Measurements from ENCODE around the gene AGFG2.
"Not testable (repeated sequence)": the region's sequence is repeated elsewhere in the genome, so short reads cannot be mapped to it uniquely, and the experiment has no call there.

The AGFG2 gene

DNA sequence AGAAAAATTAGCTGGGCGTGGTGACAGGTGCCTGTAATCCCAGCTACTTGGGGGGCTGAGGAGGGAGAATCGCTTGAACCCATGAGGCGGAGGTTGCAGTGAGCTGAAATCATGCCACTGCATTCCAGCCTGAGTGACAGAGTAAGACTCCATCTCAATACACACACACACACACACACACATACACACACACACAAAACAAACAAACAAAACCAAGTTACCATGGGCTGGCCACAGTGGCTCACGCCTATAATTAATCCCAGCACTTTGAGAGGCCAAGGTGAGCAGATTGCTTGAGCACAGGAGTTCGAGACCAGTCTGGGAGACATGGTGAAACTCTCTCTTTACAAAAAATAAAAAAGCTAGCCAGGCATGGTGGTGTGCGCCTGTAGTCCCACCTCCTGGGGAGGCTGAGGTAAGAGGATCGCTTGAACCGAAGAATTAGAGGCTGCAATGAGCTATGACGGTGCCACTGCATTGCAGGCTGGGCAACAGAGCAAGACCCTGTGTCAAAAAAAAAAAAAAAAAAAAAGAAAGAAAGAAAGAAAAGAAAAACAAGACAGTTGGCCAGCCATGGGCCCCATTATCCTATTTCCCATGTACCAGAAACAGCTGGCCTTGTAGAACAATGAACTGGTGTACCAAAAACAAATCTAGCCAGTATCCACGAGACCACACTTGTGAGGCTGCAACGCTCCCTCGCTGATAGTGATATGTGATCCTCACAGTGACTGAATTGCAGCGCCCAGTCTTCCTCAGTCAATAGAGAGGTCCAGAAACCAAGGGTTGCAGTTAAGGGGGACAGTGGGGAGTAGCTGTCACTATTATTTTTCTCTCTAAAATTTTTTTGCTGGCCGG, 6.6 kb upstream of the AGFG2 start:
- no peaks in the 10 kb centered on the region for H3K4me1 ChIP-seq (ENCODE audit: insufficient read depth, low read length)
- no peaks in the 10 kb centered on the region for H3K9me3 ChIP-seq (ENCODE audit: low read length)
- no peaks in the 10 kb centered on the region for H3K36me3 ChIP-seq (ENCODE audit: insufficient read depth, low read length)
- no peaks in the 10 kb centered on the region for H3K27me3 ChIP-seq (ENCODE audit: insufficient read depth, low read length)
- no peak overlapping the region for H3K4me3 ChIP-seq (ENCODE audit: low read length)
- H2AFZ ChIP-seq (ENCODE audit: low read depth, low read length), result no peak overlapping the region

- not testable (repeated sequence) for H3K4me1 ChIP-seq (ENCODE audit: insufficient read depth, low read length); H3K36me3 ChIP-seq (ENCODE audit: insufficient read depth, low read length); H2AFZ ChIP-seq (ENCODE audit: low read depth, low read length); H3K9me3 ChIP-seq (ENCODE audit: low read length); H3K4me3 ChIP-seq (ENCODE audit: low read length); H3K27me3 ChIP-seq (ENCODE audit: insufficient read depth, low read length)
Observed at GRCh38 chr7:100535982-100536381, 3.0 kb upstream of the AGFG2 start.

DNA sequence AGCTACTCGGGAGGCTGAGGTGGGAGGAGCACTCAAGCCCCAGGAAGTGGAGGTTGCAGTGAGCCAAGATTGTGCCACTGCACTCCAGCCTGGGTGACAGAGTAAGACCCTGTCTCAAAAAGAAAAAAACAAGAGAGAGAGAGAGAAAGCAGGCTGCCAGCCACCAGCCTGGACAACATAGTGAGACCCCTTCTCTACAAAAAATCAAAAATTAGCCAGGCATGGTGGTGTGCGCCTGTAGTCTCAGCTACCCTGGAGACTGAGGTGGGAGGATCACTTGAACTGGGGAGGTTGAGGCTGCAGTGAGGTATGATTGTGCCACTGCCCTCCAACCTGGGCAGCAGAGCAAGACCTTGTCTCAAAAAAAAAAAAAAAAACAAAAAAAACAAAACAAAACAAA, 2.3 kb upstream of the AGFG2 start:
- not testable (repeated sequence) for H3K4me1 ChIP-seq (ENCODE audit: insufficient read depth, low read length); H3K4me3 ChIP-seq (ENCODE audit: low read length); H3K9me3 ChIP-seq (ENCODE audit: low read length); H2AFZ ChIP-seq (ENCODE audit: low read depth, low read length); H3K27me3 ChIP-seq (ENCODE audit: insufficient read depth, low read length); H3K36me3 ChIP-seq (ENCODE audit: insufficient read depth, low read length)

- H3K4me3 ChIP-seq (ENCODE audit: low read length), result peak overlapping the region; percentile 52
Observed at GRCh38 chr7:100538348-100538653, 702 bp upstream of the AGFG2 start.

DNA sequence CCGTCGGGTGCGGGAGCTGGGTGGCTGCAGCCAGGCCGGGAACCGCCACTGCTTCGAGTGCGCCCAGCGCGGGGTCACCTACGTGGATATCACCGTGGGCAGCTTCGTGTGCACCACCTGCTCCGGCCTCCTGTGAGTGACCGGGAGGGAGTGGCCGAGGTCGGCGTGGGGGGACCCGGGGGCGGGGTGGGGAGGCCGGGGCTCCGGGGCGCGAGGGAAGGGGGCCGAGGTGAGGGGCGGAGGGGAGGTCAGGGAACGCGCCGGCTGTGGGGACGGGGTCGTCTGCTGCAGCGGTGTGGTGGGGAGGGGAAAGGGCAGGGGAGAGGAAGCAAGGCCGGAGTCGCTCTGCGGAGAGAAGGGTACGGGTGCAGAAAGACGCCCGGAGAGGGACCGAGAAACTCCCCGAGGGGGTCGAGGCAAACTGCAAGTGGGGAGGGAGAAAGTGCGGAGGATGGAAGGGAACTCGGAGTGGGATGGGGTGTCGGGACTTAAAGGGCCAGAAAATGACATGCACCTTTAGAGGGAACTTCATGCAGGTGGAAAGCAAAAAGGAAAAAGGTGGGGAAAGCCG, 518 bp downstream of the AGFG2 start:
- Histone ChIP-seq H3K36me3 (ENCODE audit: insufficient read depth, low read length) (no peaks in the 10 kb centered on the region), H3K4me1 (ENCODE audit: insufficient read depth, low read length) (peaks cover 8% of the 10 kb centered on the region), H3K27me3 (ENCODE audit: insufficient read depth, low read length) (no peaks in the 10 kb centered on the region), H2AFZ (ENCODE audit: low read depth, low read length) (no peak overlapping the region), H3K9me3 (ENCODE audit: low read length) (no peaks in the 10 kb centered on the region), H3K4me3 (ENCODE audit: low read length) (peak overlapping the region; percentile 66)

More at GRCh38 chr7:100538348-100538653, 702 bp upstream of the AGFG2 start:
- Histone ChIP-seq H3K27me3 (ENCODE audit: insufficient read depth, low read length) (no peaks in the 10 kb centered on the region), H3K4me1 (ENCODE audit: insufficient read depth, low read length) (peaks cover 8% of the 10 kb centered on the region), H2AFZ (ENCODE audit: low read depth, low read length) (peak overlapping the region; percentile 62), H3K36me3 (ENCODE audit: insufficient read depth, low read length) (no peaks in the 10 kb centered on the region), H3K9me3 (ENCODE audit: low read length) (no peaks in the 10 kb centered on the region)

DNA sequence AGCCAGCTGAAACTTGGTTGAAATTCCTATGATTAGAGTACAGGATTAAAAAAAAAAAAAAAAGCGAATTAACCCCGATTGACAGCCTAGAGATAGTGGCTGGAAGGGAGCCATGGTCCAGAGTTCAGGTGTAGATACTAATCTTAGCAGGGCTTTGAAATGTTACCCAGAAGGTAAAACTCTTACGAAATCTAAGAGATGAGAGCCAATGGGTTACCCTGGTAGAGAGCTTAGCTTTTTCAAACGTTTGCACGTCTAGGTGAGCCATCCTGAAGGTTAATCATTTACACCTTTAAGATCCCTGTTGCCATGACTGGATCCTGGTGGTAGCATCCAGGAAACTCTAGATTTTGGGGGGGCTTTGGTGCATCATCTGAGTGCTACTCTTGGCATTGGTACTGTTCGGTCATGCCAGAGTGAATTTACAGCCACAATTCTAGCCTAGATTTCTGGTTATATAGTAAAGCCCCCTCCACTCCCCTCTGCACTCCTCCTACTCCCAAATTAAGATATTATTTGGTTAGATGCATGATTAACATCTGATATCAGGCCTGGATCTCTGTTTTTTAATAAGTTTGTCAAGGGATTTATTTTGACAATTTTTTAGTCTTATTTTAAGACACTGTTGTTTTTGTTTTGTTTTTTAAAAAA, 1.2 kb downstream of the AGFG2 start:
- peak overlapping the region; percentile 66 for H3K4me3 ChIP-seq (ENCODE audit: low read length)
- H3K27me3 ChIP-seq (ENCODE audit: insufficient read depth, low read length), result no peaks in the 10 kb centered on the region
- H2AFZ ChIP-seq (ENCODE audit: low read depth, low read length), result no peak overlapping the region
- peaks cover 12% of the 10 kb centered on the region for H3K4me1 ChIP-seq (ENCODE audit: insufficient read depth, low read length)
- H3K36me3 ChIP-seq (ENCODE audit: insufficient read depth, low read length), result no peaks in the 10 kb centered on the region
- H3K9me3 ChIP-seq (ENCODE audit: low read length), result no peaks in the 10 kb centered on the region

- peaks cover 23% of the 10 kb centered on the region for H3K4me1 ChIP-seq (ENCODE audit: insufficient read depth, low read length)
- not testable (repeated sequence) for H3K9me3 ChIP-seq (ENCODE audit: low read length); H2AFZ ChIP-seq (ENCODE audit: low read depth, low read length); H3K4me3 ChIP-seq (ENCODE audit: low read length); H3K36me3 ChIP-seq (ENCODE audit: insufficient read depth, low read length); H3K27me3 ChIP-seq (ENCODE audit: insufficient read depth, low read length)
Observed at GRCh38 chr7:100541309-100541708, 2.3 kb downstream of the AGFG2 start.

DNA sequence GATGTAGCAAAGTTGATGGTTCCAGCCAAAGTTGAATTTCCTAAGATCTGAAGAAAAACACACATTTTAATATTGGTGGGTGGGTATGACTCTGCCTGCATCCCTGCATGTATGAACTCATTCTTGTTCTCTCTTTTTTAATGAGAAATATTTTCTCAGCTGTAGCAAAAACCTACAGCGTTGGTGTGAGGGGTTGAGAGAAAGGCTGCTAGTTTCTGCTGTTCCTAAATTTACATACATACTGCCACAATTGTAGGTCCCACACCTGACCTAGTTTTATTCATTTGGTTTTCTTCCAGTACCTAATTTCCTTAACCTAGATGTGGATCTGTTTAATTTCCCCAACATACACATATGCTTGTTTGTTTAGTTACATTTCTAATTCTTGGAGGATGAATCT, 4.6 kb downstream of the AGFG2 start:
- Histone ChIP-seq H3K9me3 (ENCODE audit: low read length) (no peaks in the 10 kb centered on the region), H2AFZ (ENCODE audit: low read depth, low read length) (no peak overlapping the region), H3K36me3 (ENCODE audit: insufficient read depth, low read length) (no peaks in the 10 kb centered on the region), H3K4me3 (ENCODE audit: low read length) (no peak overlapping the region), H3K4me1 (ENCODE audit: insufficient read depth, low read length) (peaks cover 33% of the 10 kb centered on the region), H3K27me3 (ENCODE audit: insufficient read depth, low read length) (no peaks in the 10 kb centered on the region)

GRCh38 chr7:100544386-100544785, 5.4 kb downstream of the AGFG2 start:
- Histone ChIP-seq H3K9me3 (ENCODE audit: low read length) (no peaks in the 10 kb centered on the region), H3K4me1 (ENCODE audit: insufficient read depth, low read length) (peaks cover 33% of the 10 kb centered on the region), H2AFZ (ENCODE audit: low read depth, low read length) (no peak overlapping the region), H3K36me3 (ENCODE audit: insufficient read depth, low read length) (peaks cover 4% of the 10 kb centered on the region), H3K4me3 (ENCODE audit: low read length) (no peak overlapping the region), H3K27me3 (ENCODE audit: insufficient read depth, low read length) (no peaks in the 10 kb centered on the region)

GRCh38 chr7:100544967-100545359, 6.0 kb downstream of the AGFG2 start:
- Histone ChIP-seq H3K9me3 (ENCODE audit: low read length) (no peaks in the 10 kb centered on the region), H3K36me3 (ENCODE audit: insufficient read depth, low read length) (peaks cover 4% of the 10 kb centered on the region), H3K4me3 (ENCODE audit: low read length) (no peak overlapping the region), H3K27me3 (ENCODE audit: insufficient read depth, low read length) (no peaks in the 10 kb centered on the region), H2AFZ (ENCODE audit: low read depth, low read length) (no peak overlapping the region), H3K4me1 (ENCODE audit: insufficient read depth, low read length) (peaks cover 29% of the 10 kb centered on the region)

DNA sequence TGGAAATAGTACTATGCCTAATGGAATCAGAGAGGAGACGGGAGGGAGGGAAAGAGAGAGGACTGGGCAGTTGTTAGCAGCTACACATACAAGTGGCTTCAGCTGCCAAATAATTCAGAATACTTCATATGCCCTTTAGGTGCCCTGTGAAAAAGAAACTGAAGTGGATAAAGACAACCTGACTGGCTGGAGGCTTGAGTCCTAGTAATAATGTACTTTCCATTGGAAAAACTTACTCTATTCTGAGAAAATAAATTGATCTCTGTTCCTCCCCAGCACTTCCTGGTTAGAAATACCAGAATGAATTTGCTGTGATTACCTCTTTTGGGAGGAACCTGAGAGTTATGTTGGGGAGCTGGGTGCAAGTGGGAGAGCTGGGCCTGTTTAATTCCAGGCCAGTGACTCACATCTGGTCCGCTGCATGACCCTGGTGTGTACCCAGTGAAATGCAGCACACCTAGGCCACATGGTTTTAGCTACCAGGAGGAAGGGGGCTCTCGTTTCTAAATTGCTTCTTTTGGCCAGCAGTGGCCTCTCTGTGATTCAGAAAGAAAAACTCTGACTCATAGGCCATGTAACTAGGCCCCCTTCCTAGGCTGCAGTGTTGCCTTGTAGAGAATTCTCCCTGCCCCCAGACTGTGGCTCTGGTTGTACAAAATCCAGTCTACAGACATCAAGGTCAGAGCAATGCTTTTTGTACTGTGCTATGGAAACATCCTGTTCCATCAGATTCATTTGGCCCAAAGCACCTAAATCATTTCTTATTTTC, 6.5 kb downstream of the AGFG2 start:
- no peak overlapping the region for H2AFZ ChIP-seq (ENCODE audit: low read depth, low read length)
- no peaks in the 10 kb centered on the region for H3K27me3 ChIP-seq (ENCODE audit: insufficient read depth, low read length)
- H3K4me1 ChIP-seq (ENCODE audit: insufficient read depth, low read length), result peaks cover 28% of the 10 kb centered on the region
- H3K9me3 ChIP-seq (ENCODE audit: low read length), result no peaks in the 10 kb centered on the region
- H3K36me3 ChIP-seq (ENCODE audit: insufficient read depth, low read length), result peaks cover 6% of the 10 kb centered on the region
- no peak overlapping the region for H3K4me3 ChIP-seq (ENCODE audit: low read length)

DNA sequence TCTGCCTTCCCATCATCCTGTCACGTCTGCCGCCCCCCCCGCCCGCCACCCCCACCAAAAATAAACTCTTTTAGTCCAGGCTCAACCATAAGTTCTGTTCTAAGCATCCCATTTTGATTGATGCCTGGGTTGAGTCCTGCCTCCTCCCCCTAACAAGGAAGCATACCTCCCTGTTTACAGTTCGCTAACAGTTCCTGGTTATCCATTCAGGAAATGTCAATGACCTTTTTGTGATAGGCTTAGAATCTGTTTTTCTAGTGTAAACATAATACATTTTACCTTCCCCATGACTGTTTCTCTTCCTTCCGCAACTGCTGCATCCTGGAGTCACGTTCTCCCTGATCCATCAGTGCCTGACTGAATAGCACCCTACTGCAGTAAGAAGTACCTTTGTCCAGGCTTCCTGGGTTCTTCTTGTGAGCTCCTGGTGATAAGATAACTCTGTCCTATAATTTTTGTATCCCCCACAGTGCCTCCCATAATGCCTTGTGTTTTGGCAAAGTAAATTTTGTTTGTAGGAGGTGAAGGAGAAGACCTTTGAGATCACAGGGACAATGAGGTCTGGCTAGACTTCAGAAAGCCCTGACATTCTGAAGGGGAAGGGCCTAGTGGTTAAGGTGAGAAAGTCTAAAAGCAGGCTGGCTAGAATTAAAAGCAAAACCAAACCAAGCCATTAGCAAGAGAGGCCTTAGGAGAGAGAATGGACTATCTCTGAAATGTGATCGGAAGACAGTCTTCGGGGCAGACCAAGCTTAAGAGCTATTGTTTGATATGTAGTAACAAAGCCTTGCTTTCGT, 7.3 kb downstream of the AGFG2 start:
- H3K27me3 ChIP-seq (ENCODE audit: insufficient read depth, low read length), result no peaks in the 10 kb centered on the region
- H2AFZ ChIP-seq (ENCODE audit: low read depth, low read length), result no peak overlapping the region
- peaks cover 28% of the 10 kb centered on the region for H3K4me1 ChIP-seq (ENCODE audit: insufficient read depth, low read length)
- no peaks in the 10 kb centered on the region for H3K9me3 ChIP-seq (ENCODE audit: low read length)
- H3K36me3 ChIP-seq (ENCODE audit: insufficient read depth, low read length), result peaks cover 8% of the 10 kb centered on the region
- no peak overlapping the region for H3K4me3 ChIP-seq (ENCODE audit: low read length)
